Right ventricle myocardium inferior (tissue), 1 donor: ENCODE data around the gene PRDM15. TPM values are rescaled to one million over a fixed set of nuclear protein-coding genes. Genes with fewer than 3 reads are reported as not detected.

Experiments used
- ATAC-seq: fragments of 200-7000 bp; cut with Tn5 transposase; one replicate; pipeline ENCODE4 v1.9.1; 2020; ENCODE audit warnings: mild to moderate bottlenecking, moderate library complexity
- DNase-seq: peaks from one replicate; pipeline ENCODE4 v3.0.0; 2021; ENCODE audit errors: missing footprints
- intact Hi-C: fragments of 100-400 bp; cut with DNase I; formaldehyde crosslinking; loops from one replicate; pipeline ENCODE4 v1.11.0; 2022
- total RNA-seq: library from RNA; stranded (reverse); fragmentation: NEBNext Ultra II Directional; extraction: Animal tissue kit (Norgen Biotek cat#: 25700); gene quantifications from one replicate; pipeline ENCODE4 v1.2.1, GENCODE V29; 2021
- donor health status: DM: no; HTN: yes; CAD: no; lungs with severe emphysema.

The PRDM15 gene
- total RNA-seq, 1 donor from 2014 or later: 4.6 TPM

- DNase-seq: no peak
- no peak for ATAC-seq
- intact Hi-C loops: no loop called here
Observed at GRCh38 chr21:41832596-41833496, 46.3 kb downstream of the PRDM15 start.

GRCh38 chr21:41831866-41832595 lies 47.1 kb downstream of the PRDM15 start:
- ATAC-seq (no peak), DNase-seq (no peak)
- intact Hi-C loops: no loop called here

- DNase-seq (no peak), ATAC-seq (no peak)
Observed at GRCh38 chr21:41831453-41831831, 47.7 kb downstream of the PRDM15 start.

GRCh38 chr21:41830764-41831452 lies 48.2 kb downstream of the PRDM15 start:
- DNase-seq (no peak), ATAC-seq (no peak)
- intact Hi-C loops: no loop called here

More at GRCh38 chr21:41831453-41831831, 47.7 kb downstream of the PRDM15 start:
- intact Hi-C loops: no loop called here

- intact Hi-C loops: no loop called here
- no peak for DNase-seq
- no peak for ATAC-seq
Observed at GRCh38 chr21:41830145-41830707, 48.9 kb downstream of the PRDM15 start.

GRCh38 chr21:41828884-41829360 lies 50.2 kb downstream of the PRDM15 start:
- DNase-seq (no peak), ATAC-seq (no peak)
- intact Hi-C loops: no loop called here

DNA sequence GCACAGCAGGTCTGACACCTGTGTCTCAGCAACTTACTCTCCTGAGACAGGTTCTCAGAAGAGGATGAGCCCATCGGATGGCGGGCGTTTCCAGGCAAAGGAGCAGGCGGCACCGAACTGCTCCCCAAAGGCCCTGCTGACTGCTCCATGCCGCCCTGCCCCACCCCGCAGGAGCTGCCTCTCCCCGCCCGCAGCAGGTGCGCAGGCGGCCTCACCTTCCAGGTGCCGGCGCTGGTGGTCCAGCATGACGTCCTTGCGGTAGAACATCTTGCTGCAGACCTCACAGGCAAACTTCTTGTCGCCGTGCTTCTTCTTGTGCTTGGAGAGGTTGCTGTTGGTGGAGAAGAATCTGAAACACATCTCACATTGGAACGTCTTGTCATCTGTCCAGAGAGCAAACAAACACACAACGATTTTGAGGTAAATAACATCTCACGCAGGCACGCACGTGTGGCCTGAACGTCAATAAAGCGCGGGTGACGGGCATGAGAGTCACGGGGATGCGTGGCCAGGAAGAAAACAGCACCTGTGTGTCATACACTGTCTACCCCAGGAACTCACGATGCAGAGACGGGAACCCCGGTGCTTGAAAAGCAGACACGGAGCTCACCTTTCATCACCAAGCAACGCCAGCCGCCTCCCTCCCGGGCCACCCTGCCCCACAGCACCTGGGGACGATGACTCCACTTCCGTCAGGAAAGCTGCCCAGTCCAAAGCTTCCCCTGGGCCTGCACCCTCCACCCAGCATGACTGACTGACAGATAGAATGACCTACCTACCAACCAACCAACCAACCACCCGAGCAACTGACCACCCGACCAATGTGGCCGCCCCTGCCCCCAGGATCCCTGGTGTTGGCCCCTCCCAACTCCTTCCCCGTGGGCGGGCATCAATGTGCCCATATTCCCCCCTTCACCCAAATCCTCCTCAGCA lies 50.9 kb downstream of the PRDM15 start:
- ATAC-seq (no peak), DNase-seq (no peak)
- intact Hi-C loops: no loop called here

DNA sequence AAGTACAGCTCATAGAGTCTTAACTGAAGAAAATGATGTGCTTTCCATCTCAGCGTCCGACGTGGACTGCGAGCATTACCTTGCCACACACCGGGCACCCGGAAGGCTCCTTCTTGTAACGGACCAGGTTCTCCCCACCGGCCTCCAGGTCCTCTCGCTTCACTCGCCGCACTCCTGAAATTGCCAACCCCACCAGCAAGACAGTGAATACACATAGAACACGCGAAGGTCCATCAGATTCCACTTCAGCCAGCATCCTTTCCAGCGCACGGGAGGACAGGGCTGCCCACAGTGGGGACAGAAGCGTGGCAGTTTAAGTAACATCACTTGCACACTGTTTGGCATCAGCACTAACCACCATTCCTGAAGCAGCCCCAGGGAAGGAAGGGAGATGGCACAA lies 53.3 kb downstream of the PRDM15 start:
- DNase-seq (no peak), ATAC-seq (no peak)
- intact Hi-C loops: no loop called here

DNA sequence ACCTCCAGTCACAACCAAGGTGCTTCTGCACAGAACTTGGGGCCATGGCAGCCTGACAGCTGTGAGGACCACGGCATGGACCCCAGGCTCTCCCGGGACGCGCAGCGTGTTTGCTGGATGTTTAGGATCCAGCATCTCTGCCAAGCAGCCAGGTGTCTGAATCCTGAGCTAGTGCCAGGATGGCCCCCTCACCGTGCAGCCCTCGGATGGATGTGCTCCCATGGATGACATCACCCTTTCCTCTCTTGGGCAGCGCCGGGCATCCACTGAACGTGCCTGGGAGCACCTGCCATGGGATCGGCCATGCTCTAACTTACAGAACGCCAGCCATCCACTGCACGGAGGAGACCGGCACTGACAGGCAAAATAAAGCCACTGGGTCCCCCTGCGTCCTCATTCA lies 53.9 kb downstream of the PRDM15 start:
- ATAC-seq: no peak
- intact Hi-C loops: no loop called here
- DNase-seq: no peak

- ATAC-seq (no peak), DNase-seq (no peak)
- intact Hi-C loops: no loop called here
Observed at GRCh38 chr21:41824466-41825207, 54.5 kb downstream of the PRDM15 start.

- intact Hi-C loops: no loop called here
- ATAC-seq (no peak), DNase-seq (no peak)
Observed at GRCh38 chr21:41823906-41824305, 55.2 kb downstream of the PRDM15 start.

DNA sequence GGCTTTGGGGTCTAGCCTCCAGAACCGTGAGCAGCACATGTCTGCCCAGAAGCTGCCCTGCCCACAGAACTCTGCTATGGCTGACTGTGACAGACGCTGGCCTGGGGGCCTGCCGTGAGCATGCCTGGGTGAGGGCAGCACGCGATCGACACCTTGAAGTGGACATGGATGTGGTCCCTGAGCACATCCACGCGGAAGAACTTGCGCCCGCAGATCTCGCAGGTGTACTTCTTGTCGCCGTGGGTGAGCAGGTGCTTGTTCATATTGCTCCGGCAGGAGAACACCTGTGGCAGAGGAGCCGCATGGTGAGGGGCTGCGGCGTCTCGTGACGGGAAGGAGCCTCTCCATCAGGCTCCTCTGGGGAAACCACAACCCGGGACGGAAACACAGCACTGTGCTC lies 56.0 kb downstream of the PRDM15 start:
- intact Hi-C loops: no loop called here
- ATAC-seq (no peak), DNase-seq (no peak)

- intact Hi-C loops: no loop called here
- DNase-seq (no peak), ATAC-seq (no peak)
Observed at GRCh38 chr21:41821756-41822431, 57.2 kb downstream of the PRDM15 start.

DNA sequence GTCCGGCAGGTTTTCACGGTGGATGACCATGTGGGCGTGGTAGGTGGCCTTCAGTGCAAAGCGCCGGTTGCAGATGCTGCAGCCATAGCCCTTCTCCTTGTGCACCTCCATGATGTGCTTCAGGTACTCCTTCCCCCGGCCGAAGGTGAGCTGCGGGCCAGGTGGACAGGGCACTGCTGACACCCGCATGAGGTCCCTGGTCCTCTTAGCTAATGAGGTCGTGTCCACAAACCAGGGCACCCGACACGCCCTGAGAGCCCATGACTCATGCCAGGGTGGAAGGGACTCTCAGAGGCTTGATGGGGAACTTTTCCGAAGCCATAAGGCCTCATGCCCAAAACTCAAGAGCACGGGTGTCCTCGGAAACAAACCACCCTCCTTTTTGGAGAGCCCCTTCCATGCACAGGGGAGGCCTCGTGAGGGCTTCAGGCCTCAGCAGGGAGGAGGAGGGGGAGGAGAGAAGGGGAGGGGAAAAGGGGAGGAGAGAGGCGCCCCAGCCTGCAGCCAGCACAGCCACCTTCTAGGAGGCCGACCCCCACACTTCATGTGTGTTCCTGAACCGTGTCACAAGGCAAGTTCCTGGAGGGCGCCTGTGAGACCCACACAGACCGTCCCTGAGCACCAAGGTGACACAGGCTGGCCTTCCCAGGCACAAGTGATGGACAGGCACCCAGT lies 57.9 kb downstream of the PRDM15 start:
- intact Hi-C loops: no loop called here
- ATAC-seq (no peak), DNase-seq (no peak)

DNA sequence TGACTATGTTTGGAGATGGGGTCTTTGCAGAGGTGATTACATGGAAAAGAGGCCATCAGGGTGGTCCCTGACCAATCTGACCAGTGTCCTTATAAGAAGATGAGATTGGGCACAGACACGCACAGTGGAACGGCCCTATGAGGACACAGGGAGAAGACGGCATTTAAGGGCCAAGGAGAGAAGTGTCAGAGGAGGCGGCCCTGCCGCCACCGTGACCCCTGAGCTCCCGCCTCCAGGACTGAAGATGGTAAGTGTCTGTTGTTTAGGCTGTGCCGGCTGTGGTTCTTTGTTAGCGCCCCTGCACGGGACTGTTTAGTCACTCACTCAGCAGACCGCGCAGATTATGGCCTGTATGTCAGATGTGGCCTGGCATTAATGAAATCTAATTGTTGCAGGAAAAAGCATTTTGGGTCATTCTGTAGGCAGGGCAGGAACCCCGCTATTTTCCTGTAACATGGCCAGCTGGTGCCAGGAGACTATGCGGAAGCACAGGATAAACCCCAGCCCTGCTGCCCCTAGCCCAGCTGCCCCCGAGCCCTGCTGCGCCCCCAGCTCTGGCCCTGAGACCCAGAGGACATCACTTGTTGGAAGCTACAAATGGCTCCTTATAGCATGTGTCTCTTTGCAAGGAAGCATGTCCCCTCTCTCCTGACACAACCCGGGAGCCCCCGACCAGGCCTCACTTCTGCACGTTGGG lies 58.6 kb downstream of the PRDM15 start:
- intact Hi-C loops: no loop called here
- ATAC-seq (no peak), DNase-seq (no peak)

DNA sequence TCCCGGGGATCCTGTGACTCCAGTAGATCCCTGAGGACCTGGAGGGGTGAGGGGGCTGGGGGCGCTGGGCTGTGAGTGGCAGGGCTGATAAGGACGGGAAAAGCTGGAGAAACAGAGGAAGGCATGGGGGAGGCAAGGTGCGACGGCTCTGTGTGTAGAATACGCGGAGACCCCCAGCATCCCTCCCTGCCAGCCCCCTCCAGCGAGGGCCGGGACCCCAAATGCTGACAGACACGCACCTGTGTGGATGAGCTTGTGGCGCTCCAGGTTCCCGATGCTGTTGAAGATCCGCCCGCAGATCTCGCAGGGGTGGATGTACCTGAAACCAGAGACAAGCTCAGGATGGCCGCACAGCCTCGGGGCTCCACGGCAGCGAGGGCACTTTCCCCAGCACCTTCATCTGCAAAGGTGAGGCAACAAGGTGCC lies 59.3 kb downstream of the PRDM15 start:
- intact Hi-C loops: no loop called here
- DNase-seq (no peak), ATAC-seq (no peak)
